Measurements from ENCODE around the gene SHISA5.
"Not testable (repeated sequence)": the region's sequence is repeated elsewhere in the genome, so short reads cannot be mapped to it uniquely, and the experiment has no call there.

The SHISA5 gene

DNA sequence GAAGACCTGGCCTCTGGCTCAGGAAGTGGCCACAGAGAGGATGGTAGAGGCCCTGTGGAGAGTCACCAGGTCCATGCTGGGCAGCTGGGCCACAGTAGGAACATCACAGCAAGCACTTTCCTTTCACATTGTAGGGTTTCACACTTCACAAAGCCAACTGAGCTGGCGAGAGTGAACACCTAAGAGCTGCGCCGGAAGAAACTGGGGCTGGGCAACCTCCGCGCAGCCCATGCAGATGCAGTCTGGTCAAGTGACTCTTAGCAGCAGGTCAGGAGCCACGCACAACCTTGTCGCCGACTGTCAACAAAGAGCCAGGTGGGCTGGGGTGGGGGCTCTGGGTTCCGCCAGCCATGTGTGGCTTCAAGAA lies 15.3 kb upstream of the SHISA5 start:
- no peak for DNase-seq (ENCODE audit: low read depth)

DNA sequence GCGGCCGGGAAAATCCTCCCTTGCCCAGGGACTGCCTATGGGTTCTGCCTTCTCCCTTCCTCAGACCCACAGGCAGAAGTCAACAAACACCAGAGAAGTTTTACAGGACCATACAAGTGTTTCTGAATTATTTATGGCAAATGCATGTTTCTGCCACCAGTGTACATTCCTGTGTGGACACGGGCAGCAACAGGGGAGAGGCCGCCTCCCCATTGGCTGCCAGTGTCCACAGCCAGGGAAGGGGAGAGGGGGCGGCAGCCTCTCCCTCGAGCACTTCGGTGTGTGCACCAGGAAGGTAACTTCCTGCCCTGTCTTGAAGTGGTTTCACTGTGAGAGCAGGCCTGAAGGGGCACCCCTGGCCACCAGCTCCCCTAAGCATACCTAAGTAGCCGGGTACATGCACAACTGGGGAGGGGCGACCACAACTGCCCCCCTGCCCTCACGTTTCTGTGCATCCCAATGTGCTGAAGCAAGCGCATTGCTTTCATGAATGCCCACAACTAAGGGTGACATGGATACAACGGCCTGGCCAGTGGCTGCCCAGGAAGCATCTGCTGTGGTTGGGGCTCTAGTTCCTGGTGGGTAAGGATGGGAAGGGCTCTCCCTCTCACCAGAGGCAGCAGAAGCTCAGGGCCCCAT lies 14.8 kb upstream of the SHISA5 start:
- DNase-seq (ENCODE audit: low read depth): no peak

DNA sequence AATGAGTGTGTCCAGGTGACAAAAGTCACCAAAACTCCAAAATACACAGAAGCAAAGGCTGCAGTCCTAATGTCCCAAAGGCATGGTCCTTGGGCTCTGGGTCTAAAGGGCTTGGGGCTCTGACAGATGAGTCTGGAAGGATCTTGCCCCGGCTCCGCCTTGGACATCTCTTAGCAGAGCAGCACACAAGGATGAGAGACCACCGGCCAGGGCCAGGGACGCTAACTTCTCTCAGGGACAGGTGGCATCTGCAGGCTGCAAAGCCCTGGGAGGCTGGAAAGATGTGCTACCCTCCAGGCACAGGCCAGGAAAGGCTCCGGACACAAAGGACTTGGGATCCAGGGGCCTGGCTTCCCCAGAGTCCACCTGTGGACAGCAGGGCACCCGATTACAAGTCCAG lies 14.1 kb upstream of the SHISA5 start:
- no peak for DNase-seq (ENCODE audit: low read depth)

DNA sequence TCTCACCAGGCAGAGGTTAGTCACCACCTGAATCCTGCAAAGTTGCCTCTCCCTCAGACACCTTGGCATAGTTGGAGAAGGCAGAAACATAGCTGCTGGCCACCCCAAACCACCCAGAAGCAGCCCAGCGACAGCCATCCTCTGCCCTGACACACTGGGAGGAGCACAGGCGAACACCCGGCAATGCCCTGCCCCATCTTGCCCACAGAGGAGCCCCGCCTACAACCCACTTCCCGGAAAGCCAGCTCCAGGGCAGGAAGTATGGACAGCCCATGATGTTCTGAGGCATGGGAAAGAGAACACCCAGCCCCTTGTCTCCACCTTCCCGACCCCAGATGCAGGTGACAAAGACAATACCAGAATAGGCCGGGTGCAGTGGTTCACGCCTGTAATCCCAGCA lies 12.6 kb upstream of the SHISA5 start:
- DNase-seq (ENCODE audit: low read depth): no peak

DNA sequence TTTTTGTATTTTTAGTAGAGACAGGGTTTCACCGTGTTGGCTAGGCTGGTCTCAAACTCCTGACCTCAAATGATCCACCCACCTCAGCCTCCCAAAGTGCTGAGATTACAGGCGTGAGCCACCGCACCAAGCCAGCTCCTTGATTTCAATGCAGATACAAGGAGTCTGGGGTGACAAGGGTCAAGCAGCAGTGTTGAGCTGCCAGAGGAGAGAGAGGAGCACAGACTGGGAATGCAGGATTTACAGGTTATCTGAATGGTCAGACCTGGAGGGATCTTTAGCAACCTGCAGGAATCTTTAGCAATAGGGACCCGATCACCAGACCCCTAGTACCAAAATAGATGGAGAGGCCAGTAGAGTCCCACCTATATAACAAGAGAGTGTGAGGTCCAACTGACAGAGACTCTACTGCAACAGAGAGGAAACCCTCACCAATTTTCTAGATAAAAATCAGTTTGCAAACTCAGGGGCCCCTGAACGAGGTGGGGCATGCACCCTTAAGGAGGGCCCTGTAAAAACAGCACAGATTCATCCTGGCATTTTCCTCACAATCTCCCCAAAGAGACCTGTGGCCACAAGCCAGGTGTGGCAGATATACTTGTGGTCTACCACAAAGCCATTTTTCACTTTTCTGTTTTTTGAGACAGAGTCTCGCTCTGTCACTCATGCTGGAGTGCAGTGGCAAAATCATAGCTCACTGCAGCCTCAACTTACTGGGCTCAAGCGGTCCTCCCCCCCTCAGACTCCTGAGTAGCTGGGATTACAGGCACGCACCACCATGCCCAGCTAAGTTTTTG lies 10.7 kb upstream of the SHISA5 start:
- DNase-seq (ENCODE audit: low read depth): no peak

DNA sequence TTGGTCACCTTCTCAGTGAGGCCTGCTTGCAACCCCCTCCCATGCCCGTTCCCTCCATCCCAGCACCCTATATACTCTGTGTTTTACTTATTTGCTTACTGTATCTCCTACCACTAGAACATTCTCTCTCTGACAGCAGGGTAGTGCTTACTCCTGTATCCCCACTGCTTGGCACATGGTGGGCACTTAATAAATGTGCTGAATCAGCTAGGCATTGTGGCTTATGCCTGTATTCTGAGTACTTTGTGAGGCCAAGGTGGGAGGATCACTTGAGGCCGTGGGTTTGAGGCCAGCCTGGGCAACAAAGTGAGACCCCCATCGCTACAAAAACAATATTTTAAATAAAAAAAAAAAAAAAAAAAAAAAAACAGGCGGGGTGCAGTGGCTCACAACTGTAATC lies 7.6 kb upstream of the SHISA5 start:
- DNase-seq (ENCODE audit: low read depth): no peak

DNA sequence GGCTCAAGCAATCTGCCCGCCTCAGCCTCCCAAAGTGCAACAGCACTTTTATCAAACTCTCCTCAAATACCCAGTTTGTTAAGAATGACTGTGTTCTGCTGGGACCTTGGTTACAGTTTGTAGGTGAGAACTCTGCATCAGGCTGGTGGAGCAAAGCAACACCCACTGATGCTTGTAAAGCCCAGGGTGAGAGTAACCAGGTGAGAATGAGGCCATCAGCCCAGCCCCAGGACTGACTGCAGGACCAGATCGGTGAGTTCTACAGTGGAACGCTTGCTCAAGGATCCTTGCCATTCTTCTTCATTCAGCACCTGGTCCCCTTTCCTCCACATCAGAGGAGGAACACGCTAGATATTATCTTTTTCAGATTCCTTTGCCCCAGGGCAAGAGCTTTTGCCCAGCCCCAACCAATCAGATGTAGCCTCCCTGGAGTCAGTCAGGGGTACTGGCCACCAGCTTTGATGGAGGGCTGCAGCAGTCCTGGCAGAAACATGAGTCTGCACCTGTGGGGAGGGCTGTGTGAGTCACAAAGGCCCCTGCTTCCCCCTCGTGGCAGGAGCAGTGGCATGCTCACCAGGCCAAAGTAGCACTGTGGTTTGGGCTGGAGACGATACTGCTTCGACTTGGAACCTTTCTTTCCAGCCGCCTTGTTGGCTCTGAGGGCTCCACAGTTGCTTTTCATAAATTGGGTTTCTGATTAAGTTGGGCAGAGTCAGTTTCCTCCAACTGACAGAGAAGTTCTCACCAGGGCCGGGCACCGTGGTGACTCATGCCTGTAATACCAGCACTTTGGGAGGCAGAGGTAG lies 3.5 kb upstream of the SHISA5 start:
- DNase-seq (ENCODE audit: low read depth): peak; percentile 72

DNA sequence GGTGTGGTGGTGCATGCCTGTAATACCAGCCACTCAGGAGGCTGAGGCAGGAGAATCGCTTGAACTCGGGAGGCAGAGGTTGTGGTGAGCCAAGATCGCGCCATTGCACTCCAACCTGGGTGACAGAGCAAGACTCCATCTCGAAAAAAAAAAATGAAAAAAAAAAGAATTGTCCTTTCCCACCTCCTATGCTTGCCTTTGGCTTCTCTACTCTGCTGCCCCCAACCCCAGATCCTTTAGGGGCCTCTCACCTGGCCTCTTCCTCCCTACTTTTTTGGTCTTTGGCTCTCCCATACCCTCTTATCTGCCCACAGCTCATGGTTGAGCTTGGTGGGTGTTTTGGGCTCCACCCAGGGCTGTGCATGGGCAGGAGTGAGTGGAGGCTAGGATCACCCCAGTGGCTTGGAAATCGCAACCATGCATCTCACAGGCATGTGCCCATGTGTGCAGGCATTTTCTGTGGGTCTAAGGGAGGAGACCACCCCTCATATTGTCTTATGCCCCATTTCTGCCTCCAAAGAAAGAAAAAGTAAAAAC lies 2.1 kb upstream of the SHISA5 start:
- DNase-seq (ENCODE audit: low read depth): no peak

DNA sequence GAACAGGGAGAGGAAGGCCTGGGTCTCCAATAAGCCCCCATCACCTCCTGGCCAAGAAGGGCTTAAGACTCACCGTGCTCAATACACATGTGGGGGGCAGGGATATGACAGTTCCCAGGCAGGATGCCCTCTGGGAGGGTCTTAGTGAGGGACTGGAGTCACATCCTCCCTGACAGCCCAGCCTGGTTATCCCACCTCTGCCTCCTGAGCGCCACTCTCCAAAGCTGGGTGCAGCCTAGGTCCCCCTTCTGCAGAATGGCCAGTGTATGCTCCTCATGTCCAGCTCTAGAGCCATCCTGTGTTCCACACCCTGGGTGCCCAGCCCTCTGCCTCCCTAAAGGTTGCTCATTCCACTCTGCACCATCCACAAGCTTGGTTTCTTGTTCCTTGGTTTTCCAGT lies 1.2 kb upstream of the SHISA5 start:
- DNase-seq (ENCODE audit: low read depth): no peak

DNA sequence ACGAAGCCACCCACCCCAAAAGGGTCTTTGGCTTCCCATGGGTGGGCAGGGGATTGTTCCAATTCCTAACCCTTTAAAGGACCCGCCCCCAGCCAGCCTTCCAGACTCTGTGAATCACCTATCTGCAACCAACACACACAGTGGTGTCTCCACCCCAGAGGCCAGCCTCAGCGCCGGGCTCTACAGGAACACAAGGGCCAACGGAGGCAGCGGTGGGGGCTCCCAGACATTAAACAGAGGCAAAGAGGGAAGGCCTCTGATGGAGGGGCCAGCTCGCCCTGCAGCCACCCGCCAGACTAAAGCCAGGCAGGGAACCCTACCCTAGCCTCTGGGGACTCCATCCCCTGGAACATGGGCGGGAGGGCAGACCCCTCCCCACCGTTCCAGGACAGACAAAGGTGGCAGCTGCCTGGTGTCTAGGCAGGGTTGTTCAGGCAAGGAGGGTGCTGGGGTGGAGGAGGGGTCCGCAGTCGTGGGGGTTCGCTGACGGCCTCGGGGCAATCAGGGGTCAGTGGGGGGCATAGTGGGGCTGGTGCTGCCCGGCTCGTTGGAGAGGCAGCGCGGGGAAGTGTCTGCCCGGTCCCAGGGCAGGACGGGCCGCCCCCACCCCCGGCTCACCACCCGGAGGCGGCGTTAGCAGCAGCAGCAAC lies 448 bp downstream of the SHISA5 start:
- DNase-seq (ENCODE audit: low read depth): peak; percentile 59

DNA sequence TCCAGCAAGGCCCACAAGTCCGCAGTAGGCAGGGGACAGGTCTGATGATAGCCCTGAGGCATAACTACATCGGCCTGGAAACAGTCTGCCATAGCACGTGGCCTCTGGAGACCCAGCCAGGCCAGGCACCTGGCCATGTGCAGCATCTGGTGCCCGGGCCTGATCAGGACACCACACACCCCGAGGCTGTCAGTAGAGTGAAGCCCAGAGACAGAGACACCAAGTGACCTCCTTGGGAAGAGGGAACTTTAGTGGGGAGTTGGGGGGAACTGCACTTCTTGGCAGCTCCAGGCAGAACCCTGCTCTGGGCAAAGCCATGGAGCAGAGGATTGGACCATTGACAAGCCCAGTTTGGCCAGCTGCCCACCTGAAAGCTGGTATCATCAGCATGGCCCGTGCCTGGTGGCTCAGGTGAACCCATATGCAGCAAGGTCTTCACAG lies 1.2 kb downstream of the SHISA5 start:
- DNase-seq (ENCODE audit: low read depth): peak; percentile 7

DNA sequence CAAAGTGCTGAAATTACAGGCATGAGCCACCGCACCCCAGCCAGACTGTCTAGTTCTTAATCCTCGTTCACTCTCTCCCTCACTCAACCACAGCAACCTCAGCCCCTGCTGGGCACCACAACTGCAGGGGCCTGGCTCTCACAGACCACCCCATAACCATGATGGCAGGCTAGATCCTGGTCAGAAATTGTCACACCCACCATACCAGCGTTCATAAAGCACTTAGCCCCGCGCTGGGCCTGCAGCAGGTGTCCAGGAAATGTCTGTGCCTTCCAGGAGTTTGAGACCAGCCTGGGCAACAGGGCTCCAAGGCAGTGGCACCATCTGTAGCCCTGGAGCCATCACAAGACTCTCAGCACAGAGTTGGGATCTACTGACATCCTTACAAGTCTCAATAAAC lies 1.9 kb downstream of the SHISA5 start:
- no peak for DNase-seq (ENCODE audit: low read depth)

DNA sequence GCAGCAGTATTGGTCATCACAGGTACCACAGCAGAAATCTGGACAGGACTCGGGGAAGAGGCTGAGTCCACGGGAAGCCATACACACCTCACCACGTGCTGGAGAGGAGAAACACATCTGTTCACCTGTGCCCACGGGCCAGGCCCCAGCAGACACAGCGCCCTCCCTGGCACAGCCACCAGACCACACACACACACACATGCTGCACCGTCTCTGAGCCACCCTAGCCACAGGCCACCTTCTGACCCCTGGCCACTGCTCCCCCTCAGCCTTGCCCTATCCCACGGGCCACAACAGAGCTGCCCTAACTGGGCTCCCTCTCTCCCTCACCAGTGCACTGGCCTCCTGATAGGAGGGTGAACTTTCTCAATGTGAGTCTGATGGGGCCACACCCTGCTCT lies 2.8 kb downstream of the SHISA5 start:
- no peak for DNase-seq (ENCODE audit: low read depth)

DNA sequence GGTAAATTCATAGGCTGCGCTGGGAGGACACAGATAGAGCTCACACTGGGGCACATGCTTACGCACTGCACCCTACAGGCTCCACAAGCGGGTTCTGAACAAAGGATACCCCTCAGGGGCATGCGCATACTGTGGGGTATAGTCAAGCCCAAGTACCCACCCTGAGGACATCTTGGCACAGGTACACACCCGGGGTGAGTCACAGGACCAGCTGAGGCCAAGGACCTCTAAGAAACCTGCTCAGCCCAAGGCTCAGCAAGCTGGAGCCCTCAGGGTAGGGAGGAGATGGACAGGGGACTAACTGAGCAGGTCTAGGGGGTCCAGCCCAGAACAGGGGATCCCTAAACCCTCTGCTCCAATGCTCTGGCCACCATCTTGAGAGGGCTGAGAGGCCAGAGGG lies 3.3 kb downstream of the SHISA5 start:
- no peak for DNase-seq (ENCODE audit: low read depth)

DNA sequence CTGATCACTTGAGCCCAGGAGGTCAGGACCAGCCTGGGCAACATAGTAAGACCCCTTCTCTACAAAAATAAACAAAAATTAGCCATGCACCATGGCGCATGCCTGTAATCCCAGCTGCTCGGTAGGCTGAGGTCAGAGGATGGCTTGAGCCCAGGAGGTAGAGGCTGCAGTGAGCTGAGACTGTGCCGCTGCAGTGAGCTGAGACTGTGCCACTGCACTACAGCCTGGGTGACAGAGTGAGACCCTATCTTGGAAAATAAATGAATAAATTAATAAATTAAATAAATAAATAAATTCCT lies 10.8 kb downstream of the SHISA5 start:
- DNase-seq (ENCODE audit: low read depth): no peak

DNA sequence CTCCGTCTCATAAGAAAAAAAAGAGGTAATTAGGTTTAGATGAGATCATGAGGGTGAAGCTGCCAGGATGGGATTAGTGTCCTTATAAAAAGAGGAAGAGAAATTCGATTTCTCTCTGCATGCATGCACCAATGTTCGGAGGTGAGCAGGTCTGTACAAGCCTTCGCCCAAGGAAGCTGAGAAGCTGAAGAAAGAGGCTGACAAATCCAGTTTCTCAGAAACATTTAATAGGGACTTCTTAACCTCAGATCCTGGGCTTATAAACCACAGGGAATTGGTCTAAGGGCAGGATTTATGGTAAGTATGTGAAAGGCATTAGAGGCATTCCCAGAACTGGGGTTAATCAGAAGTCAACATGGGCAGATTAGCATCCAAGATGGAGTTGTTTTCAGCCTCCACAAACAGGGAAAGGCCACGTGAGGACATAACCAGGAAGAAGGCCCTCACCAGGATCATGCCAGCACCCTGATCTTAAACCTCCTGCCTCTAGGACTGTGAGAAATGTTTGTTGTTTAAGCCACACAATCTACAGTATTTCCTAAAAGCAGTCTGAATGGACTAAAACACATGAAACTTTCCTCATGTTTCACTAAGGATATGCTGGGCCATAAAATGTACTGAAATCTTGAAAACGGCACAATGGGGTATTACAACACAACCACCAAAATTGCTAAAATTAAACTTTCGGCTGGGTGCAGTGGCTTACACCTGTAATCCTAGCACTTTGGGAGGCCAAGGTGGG lies 11.3 kb downstream of the SHISA5 start:
- peak; percentile 79 for DNase-seq (ENCODE audit: low read depth)

DNA sequence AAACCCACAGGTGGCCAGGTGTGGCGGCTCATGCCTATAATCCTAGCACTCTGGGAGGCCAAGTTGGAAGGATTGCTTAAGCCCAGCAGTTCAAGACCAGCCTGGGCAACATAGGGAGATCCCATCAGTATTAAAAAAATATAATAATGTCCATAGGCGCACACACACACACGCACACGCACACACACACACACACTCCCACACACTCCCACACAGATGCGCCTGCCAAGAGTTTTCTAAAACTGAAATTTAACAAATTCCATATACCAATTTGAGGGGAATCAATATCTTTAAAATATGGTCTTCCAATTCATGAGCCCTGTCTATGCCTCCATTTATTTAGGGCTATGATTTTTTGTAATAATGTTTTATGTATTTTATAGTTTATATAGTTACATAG lies 17.0 kb downstream of the SHISA5 start:
- no peak for DNase-seq (ENCODE audit: low read depth)

DNA sequence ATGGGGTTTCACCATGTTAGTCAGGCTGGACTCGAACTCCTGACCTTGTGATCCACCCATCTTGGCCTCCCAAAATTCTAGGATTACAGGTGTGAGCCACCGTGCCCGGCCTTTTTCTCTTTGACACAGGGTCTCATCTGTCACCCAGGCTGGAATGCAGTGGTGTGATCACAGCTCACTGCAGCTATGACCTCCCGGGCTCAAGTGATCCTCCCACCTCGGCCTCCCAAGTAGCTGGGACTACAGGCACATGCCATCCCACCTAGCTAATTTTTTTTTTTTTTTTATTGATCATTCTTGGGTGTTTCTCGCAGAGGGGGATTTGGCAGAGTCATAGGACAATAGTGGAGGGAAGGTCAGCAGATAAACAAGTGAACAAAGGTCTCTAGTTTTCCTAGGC lies 21.2 kb downstream of the SHISA5 start:
- DNase-seq (ENCODE audit: low read depth): not testable (repeated sequence)

DNA sequence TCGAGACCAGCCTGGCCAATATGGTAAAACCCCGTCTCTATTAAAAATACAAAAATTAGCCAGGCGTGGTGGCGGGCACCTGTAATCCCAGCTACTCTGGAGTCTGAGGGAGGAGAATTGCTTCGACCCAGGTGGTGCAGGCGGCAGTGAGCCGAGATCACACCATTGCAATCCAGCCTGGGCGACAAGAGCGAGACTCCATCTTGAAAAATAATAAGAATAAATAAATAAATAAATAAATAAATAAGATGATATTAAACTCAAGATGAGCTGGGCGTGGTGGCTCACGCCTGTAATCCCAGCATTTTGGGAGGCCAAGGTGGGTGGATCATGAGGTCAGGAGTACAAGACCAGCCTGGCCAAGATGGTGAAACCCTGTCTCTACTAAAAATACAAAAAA lies 23.1 kb downstream of the SHISA5 start:
- DNase-seq (ENCODE audit: low read depth): not testable (repeated sequence)

DNA sequence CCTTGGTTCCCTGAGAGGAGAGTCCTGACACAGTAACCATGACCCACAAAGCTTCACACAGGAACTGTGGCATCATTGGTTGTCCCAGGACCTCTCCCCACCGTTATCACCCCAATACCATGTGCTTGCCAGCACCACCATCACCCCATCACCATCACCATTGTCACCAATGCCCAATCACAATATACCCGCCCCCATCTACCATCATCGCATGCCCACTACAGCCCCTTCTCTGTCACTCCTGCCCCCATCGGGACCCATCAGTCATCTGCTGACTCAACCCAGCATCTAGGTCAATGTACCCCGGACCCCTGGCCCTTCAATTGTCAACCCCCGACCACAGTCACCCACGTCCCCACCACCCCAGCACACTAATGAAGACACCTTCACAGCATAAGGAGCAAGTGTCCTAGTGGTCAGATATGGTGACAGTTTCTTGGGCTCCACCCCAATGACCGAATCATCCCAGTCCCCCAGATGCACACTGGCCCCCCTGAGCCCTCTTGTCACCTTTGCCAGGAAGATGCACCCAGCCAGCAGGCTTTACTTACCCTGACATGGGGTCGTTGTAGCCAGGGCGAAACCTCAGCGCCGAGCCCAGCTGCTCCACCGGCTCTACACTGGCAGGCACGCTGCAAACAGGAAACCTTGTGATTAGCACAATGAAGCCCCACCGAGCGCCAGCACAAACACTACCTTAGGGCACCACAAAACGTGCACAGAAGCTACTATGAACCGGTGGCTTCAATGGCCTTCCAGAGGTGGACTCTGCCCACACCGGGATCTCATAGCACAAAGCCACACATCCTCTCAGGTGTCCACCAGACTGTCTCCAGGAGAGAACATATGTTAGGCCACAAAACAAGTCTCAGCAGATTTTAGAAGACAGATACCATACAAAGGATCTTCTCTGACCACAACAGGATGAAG lies 25.1 kb downstream of the SHISA5 start:
- DNase-seq (ENCODE audit: low read depth): no peak
